HEK293 (cell line): ENCODE results near the gene PPP1R8.

Experiments used
- CTCF ChIA-PET: fragments of 350-600 bp; formaldehyde crosslinking; extraction: SDS; loops from one replicate; lab custom pipeline; 2021; ENCODE audit warnings: antibody characterized with exemption; lab: Yijun Ruan, JAX
- POLR2A ChIA-PET: fragments of 300-600 bp; formaldehyde crosslinking; extraction: SDS; loops from one replicate; lab custom pipeline; 2020; ENCODE audit warnings: antibody characterized with exemption, inconsistent platforms; lab: Yijun Ruan, JAX
- H3K27ac ChIP-seq: fragments of 200-500 bp; sonication (Bioruptor generic); 2 replicates; pipeline ENCODE4 v1.5.1; 2014; ENCODE audit warnings: low read depth, low read length, control low read depth, inconsistent platforms; ENCODE audit errors: extremely low read depth
- H3K36me3 ChIP-seq, 2 experiments: fragments of 200-500 bp in 1 of 2; sonication (Bioruptor generic) in 1 of 2; 1 replicate in 1 of 2; 2 replicates in 1 of 2; pipeline ENCODE4 v1.5.1; 2014 to 2017; ENCODE audit warnings: inconsistent platforms in 2 of 2, low read length in 2 of 2; ENCODE audit not compliant: control insufficient read depth in 2 of 2, insufficient read depth in 1 of 2
- H3K4me1 ChIP-seq: fragments of 200-500 bp; sonication (Bioruptor generic); 2 replicates; pipeline ENCODE4 v1.5.1; 2014; ENCODE audit warnings: mild to moderate bottlenecking, low read length, inconsistent platforms; ENCODE audit not compliant: control insufficient read depth, insufficient read depth
- H3K4me3 ChIP-seq: 2 replicates; pipeline ENCODE4 v1.5.1; 2011; ENCODE audit warnings: low read depth, mild to moderate bottlenecking, control low read depth, low read length, moderate library complexity
- H3K9me3 ChIP-seq: fragments of 200-500 bp; sonication (Bioruptor generic); 2 replicates; pipeline ENCODE4 v1.5.1; 2014; ENCODE audit warnings: low read depth, low read length, inconsistent platforms; ENCODE audit not compliant: control insufficient read depth, insufficient read depth
- BCL11B ChIP-seq: fragments of 450-650 bp; formaldehyde crosslinking; IDR thresholded peaks from 2 replicates; pipeline ENCODE4 v1.5.1; 2016; ENCODE audit warnings: low read depth, missing biosample characterization, missing genetic modification characterization
- EGR2 ChIP-seq: fragments of 450-650 bp; formaldehyde crosslinking; IDR thresholded peaks from 2 replicates; pipeline ENCODE4 v1.5.1; 2016; ENCODE audit warnings: low read depth, missing biosample characterization, missing genetic modification characterization
- GFI1B ChIP-seq: fragments of 450-650 bp; formaldehyde crosslinking; IDR thresholded peaks from 2 replicates; pipeline ENCODE4 v1.5.1; 2016; ENCODE audit warnings: missing biosample characterization, missing genetic modification characterization
- GLIS2 ChIP-seq: fragments of 450-650 bp; formaldehyde crosslinking; IDR thresholded peaks from 2 replicates; pipeline ENCODE4 v1.5.1; 2016; ENCODE audit warnings: missing biosample characterization, missing genetic modification characterization
- HOXD13 ChIP-seq: sonication (generic); formaldehyde crosslinking; IDR thresholded peaks from 2 replicates; pipeline ENCODE4 v1.8.0; 2022; ENCODE audit warnings: missing genetic modification reagents, borderline replicate concordance
- OSR2 ChIP-seq: fragments of 450-650 bp; formaldehyde crosslinking; IDR thresholded peaks from 2 replicates; pipeline ENCODE4 v1.5.1; 2016; ENCODE audit warnings: missing biosample characterization, missing genetic modification characterization
- RBAK ChIP-seq: fragments of 450-650 bp; formaldehyde crosslinking; IDR thresholded peaks from 2 replicates; pipeline ENCODE4 v1.5.1; 2016; ENCODE audit warnings: missing biosample characterization, missing genetic modification characterization
- SCRT2 ChIP-seq: fragments of 450-650 bp; formaldehyde crosslinking; IDR thresholded peaks from 2 replicates; pipeline ENCODE4 v1.5.1; 2016; ENCODE audit warnings: missing biosample characterization, missing genetic modification characterization
- YY1 ChIP-seq: fragments of 450-650 bp; formaldehyde crosslinking; IDR thresholded peaks from 2 replicates; pipeline ENCODE4 v1.5.1; 2018; ENCODE audit warnings: missing biosample characterization, missing genetic modification characterization
- ZFHX2 ChIP-seq: fragments of 450-650 bp; formaldehyde crosslinking; conservative IDR thresholded peaks from 2 replicates; pipeline ENCODE4 v1.5.1; 2016; ENCODE audit warnings: missing biosample characterization, missing genetic modification characterization
- ZFP69B ChIP-seq: fragments of 450-650 bp; formaldehyde crosslinking; IDR thresholded peaks from 2 replicates; pipeline ENCODE4 v1.5.1; 2016; ENCODE audit warnings: missing biosample characterization, missing genetic modification characterization
- ZNF10 ChIP-seq: fragments of 450-650 bp; formaldehyde crosslinking; IDR thresholded peaks from 2 replicates; pipeline ENCODE4 v1.5.1; 2017; ENCODE audit warnings: missing biosample characterization, missing genetic modification characterization
- ZNF146 ChIP-seq: fragments of 450-650 bp; formaldehyde crosslinking; IDR thresholded peaks from 2 replicates; pipeline ENCODE4 v1.5.1; 2016; ENCODE audit warnings: missing biosample characterization, missing genetic modification characterization
- ZNF155 ChIP-seq: fragments of 450-650 bp; formaldehyde crosslinking; IDR thresholded peaks from 2 replicates; pipeline ENCODE4 v1.5.1; 2016; ENCODE audit warnings: missing biosample characterization, missing genetic modification characterization
- ZNF248 ChIP-seq: fragments of 450-650 bp; formaldehyde crosslinking; IDR thresholded peaks from 2 replicates; pipeline ENCODE4 v1.5.1; 2017; ENCODE audit warnings: missing biosample characterization, missing genetic modification characterization
- ZNF292 ChIP-seq: fragments of 450-650 bp; formaldehyde crosslinking; IDR thresholded peaks from 2 replicates; pipeline ENCODE4 v1.5.1; 2016; ENCODE audit warnings: low read depth, missing biosample characterization, missing genetic modification characterization, borderline replicate concordance
- ZNF324 ChIP-seq: fragments of 450-650 bp; formaldehyde crosslinking; IDR thresholded peaks from 2 replicates; pipeline ENCODE4 v1.5.1; 2016; ENCODE audit warnings: missing biosample characterization, missing genetic modification characterization
- ZNF350 ChIP-seq: fragments of 450-650 bp; formaldehyde crosslinking; IDR thresholded peaks from 2 replicates; pipeline ENCODE4 v1.5.0; 2017; ENCODE audit warnings: missing biosample characterization, mild to moderate bottlenecking, missing genetic modification characterization
- ZNF404 ChIP-seq: fragments of 450-650 bp; formaldehyde crosslinking; IDR thresholded peaks from 2 replicates; pipeline ENCODE4 v1.5.1; 2017; ENCODE audit warnings: missing biosample characterization, missing genetic modification characterization
- ZNF433 ChIP-seq: fragments of 450-650 bp; formaldehyde crosslinking; IDR thresholded peaks from 2 replicates; pipeline ENCODE4 v1.5.1; 2016; ENCODE audit warnings: missing biosample characterization, missing genetic modification characterization, low read depth
- ZNF473 ChIP-seq: fragments of 450-650 bp; formaldehyde crosslinking; IDR thresholded peaks from 2 replicates; pipeline ENCODE4 v1.5.1; 2017; ENCODE audit warnings: missing biosample characterization, missing genetic modification characterization
- ZNF544 ChIP-seq: fragments of 450-650 bp; formaldehyde crosslinking; IDR thresholded peaks from 2 replicates; pipeline ENCODE4 v1.5.0; 2017; ENCODE audit warnings: missing biosample characterization, missing genetic modification characterization
- ZNF600 ChIP-seq: fragments of 450-650 bp; formaldehyde crosslinking; IDR thresholded peaks from 2 replicates; pipeline ENCODE4 v1.5.1; 2016; ENCODE audit warnings: missing biosample characterization, missing genetic modification characterization
- ZNF623 ChIP-seq: fragments of 450-650 bp; formaldehyde crosslinking; IDR thresholded peaks from 2 replicates; pipeline ENCODE4 v1.5.1; 2016; ENCODE audit warnings: missing biosample characterization, missing genetic modification characterization
- ZNF658 ChIP-seq: fragments of 450-650 bp; formaldehyde crosslinking; IDR thresholded peaks from 2 replicates; pipeline ENCODE4; 2016; ENCODE audit warnings: missing biosample characterization, missing genetic modification characterization
- ZNF843 ChIP-seq: fragments of 450-650 bp; formaldehyde crosslinking; IDR thresholded peaks from 2 replicates; pipeline ENCODE4 v1.5.1; 2016; ENCODE audit warnings: missing biosample characterization, missing genetic modification characterization
- ZSCAN16 ChIP-seq: fragments of 450-650 bp; formaldehyde crosslinking; IDR thresholded peaks from 2 replicates; pipeline ENCODE4 v1.5.1; 2016; ENCODE audit warnings: missing biosample characterization, missing genetic modification characterization
- TF ChIP-seq, protein P1 (sequence below): fragments of 450-650 bp; formaldehyde crosslinking; IDR thresholded peaks from 2 replicates; pipeline ENCODE4 v1.5.1; 2016; ENCODE audit warnings: missing biosample characterization, missing genetic modification characterization, low read depth
- TF ChIP-seq, protein P2 (sequence below): fragments of 450-650 bp; formaldehyde crosslinking; IDR thresholded peaks from 2 replicates; pipeline ENCODE4 v1.5.1; 2016; ENCODE audit warnings: missing biosample characterization, missing genetic modification characterization
- TF ChIP-seq, protein P3 (sequence below): fragments of 450-650 bp; formaldehyde crosslinking; IDR thresholded peaks from 2 replicates; pipeline ENCODE4 v1.5.1; 2016; ENCODE audit warnings: missing biosample characterization, missing genetic modification characterization
- TF ChIP-seq, protein P4 (sequence below): fragments of 450-650 bp; formaldehyde crosslinking; IDR thresholded peaks from 2 replicates; pipeline ENCODE4 v1.5.1; 2016; ENCODE audit warnings: missing biosample characterization, missing genetic modification characterization
- TF ChIP-seq, protein P5 (sequence below): fragments of 450-650 bp; formaldehyde crosslinking; IDR thresholded peaks from 2 replicates; pipeline ENCODE4 v1.5.1; 2016; ENCODE audit warnings: missing biosample characterization, missing genetic modification characterization

PPP1R8 gene

DNA sequence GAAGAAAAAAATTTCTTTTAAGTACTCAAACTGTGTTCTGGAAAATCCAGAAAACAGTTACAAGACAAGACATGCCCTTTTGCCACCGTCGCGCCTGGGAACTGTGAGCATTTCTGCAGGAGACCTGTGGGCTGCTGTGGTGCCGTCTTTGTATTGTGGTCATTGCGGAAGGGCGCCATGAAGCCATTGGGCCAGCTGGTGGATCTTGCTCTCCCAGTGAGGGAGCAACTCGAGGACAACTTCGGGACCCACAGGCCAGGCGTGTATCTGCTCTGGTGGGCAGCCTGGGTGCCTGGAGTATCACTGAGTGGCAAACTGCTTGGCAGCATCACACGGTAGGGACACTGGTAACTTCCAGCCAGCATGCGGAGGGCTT lies 38.0 kb downstream of the PPP1R8 start:
- no peaks in the 10 kb centered on the region for H3K4me1 ChIP-seq
- CTCF ChIA-PET = no interaction called here
- POLR2A ChIA-PET = no interaction called here

DNA sequence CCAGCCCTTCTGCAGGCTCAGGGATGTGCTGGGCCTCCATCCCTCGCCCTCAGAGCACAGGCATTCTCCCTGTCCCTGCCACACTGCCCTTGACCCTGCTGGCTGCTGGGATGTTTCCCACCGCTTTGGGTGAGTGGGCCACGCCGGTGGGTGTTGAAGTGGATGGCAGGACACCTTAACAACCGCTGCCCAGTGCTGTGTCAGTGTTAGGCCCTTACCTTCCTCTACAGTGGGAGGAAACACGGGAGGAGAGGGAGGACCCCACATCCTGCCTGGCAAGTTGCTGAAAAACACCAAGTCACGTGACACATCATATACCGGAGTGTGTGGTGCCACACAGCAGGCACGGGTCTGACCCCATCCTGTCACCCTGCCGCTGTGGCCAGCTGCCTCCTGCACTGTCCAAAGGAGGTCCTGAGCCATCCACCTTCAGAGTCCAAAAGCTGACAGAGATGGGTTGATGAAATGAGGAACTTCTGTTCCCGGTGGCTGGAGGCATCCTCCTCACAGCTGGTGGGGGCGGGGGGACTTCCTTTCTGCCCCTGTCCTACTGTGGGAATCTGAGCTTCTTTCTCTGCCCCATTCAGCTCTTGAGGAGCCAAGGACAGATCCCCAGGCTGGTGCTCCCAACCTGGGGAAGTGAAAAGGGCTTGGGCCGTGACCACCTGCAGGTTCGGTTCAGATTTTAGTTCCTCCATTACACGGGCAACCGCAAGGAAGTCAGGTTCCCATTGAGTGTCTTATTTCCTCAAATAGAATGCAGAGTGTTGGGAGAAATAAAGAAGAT lies 38.5 kb downstream of the PPP1R8 start:
- POLR2A ChIA-PET = no interaction called here
- TF ChIP-seq RBAK (tag by site-specific recombination) = no peak
- TF ChIP-seq ZNF350 (tag by site-specific recombination) = no peak
- no peak for TF ChIP-seq ZNF544 (tag by site-specific recombination)
- peak; percentile 41; the same call in 1 of the 2 replicates for TF ChIP-seq EGR2 (tag by site-specific recombination)
- TF ChIP-seq ZNF292 = no peak
- no peak for TF ChIP-seq ZNF473 (tag by site-specific recombination)
- TF ChIP-seq ZFHX2 (tag by site-specific recombination) = peak; percentile 61
- TF ChIP-seq, protein P1, sequence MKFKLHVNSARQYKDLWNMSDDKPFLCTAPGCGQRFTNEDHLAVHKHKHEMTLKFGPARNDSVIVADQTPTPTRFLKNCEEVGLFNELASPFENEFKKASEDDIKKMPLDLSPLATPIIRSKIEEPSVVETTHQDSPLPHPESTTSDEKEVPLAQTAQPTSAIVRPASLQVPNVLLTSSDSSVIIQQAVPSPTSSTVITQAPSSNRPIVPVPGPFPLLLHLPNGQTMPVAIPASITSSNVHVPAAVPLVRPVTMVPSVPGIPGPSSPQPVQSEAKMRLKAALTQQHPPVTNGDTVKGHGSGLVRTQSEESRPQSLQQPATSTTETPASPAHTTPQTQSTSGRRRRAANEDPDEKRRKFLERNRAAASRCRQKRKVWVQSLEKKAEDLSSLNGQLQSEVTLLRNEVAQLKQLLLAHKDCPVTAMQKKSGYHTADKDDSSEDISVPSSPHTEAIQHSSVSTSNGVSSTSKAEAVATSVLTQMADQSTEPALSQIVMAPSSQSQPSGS (tag by site-specific recombination) = no peak
- TF ChIP-seq HOXD13 = no peak
- TF ChIP-seq ZNF146 (tag by site-specific recombination) = no peak
- TF ChIP-seq ZNF155 (tag by site-specific recombination) = no peak
- TF ChIP-seq, protein P2, sequence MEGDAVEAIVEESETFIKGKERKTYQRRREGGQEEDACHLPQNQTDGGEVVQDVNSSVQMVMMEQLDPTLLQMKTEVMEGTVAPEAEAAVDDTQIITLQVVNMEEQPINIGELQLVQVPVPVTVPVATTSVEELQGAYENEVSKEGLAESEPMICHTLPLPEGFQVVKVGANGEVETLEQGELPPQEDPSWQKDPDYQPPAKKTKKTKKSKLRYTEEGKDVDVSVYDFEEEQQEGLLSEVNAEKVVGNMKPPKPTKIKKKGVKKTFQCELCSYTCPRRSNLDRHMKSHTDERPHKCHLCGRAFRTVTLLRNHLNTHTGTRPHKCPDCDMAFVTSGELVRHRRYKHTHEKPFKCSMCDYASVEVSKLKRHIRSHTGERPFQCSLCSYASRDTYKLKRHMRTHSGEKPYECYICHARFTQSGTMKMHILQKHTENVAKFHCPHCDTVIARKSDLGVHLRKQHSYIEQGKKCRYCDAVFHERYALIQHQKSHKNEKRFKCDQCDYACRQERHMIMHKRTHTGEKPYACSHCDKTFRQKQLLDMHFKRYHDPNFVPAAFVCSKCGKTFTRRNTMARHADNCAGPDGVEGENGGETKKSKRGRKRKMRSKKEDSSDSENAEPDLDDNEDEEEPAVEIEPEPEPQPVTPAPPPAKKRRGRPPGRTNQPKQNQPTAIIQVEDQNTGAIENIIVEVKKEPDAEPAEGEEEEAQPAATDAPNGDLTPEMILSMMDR (tag by site-specific recombination) = no peak
- TF ChIP-seq ZFP69B (tag by site-specific recombination) = no peak
- no peak for TF ChIP-seq ZNF623
- no peak for TF ChIP-seq ZSCAN16
- TF ChIP-seq ZNF433 = no peak
- TF ChIP-seq ZNF658 = no peak
- no peak for TF ChIP-seq GFI1B (tag by site-specific recombination)
- TF ChIP-seq ZNF10 (tag by site-specific recombination) = no peak
- no peak for TF ChIP-seq YY1 (tag by site-specific recombination)
- TF ChIP-seq ZNF248 (tag by site-specific recombination) = no peak
- 0 out of 2 replicates have a peak, but pooled peaks have one; percentile 10 for TF ChIP-seq GLIS2 (tag by site-specific recombination)
- TF ChIP-seq ZNF404 (tag by site-specific recombination) = no peak
- TF ChIP-seq, protein P3, sequence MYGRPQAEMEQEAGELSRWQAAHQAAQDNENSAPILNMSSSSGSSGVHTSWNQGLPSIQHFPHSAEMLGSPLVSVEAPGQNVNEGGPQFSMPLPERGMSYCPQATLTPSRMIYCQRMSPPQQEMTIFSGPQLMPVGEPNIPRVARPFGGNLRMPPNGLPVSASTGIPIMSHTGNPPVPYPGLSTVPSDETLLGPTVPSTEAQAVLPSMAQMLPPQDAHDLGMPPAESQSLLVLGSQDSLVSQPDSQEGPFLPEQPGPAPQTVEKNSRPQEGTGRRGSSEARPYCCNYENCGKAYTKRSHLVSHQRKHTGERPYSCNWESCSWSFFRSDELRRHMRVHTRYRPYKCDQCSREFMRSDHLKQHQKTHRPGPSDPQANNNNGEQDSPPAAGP (tag by site-specific recombination) = no peak
- no peak for TF ChIP-seq ZNF843 (tag by site-specific recombination)
- TF ChIP-seq BCL11B = no peak
- TF ChIP-seq SCRT2 (tag by site-specific recombination) = no peak
- no peak for TF ChIP-seq ZNF324 (tag by site-specific recombination)
- TF ChIP-seq OSR2 (tag by site-specific recombination) = no peak
- TF ChIP-seq, protein P4, sequence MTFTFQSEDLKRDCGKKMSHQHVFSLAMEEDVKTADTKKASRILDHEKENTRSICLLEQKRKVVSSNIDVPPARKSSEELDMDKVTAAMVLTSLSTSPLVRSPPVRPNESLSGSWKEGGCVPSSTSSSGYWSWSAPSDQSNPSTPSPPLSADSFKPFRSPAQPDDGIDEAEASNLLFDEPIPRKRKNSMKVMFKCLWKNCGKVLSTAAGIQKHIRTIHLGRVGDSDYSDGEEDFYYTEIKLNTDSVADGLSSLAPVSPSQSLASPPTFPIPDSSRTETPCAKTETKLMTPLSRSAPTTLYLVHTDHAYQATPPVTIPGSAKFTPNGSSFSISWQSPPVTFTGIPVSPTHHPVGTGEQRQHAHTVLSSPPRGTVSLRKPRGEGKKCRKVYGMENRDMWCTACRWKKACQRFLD (tag by site-specific recombination) = no peak
- 0 out of 2 replicates have a peak, but pooled peaks have one; percentile 19 for TF ChIP-seq ZNF600 (tag by site-specific recombination)

More for the DNA sequence above, 38.0 kb downstream of the PPP1R8 start:
- Histone ChIP-seq H3K9me3 (no peaks in the 10 kb centered on the region), H3K4me3 (no peak overlapping the region), H3K27ac (no peak overlapping the region), H3K36me3 (no peaks in the 10 kb centered on the region)
- TF ChIP-seq, protein P5, sequence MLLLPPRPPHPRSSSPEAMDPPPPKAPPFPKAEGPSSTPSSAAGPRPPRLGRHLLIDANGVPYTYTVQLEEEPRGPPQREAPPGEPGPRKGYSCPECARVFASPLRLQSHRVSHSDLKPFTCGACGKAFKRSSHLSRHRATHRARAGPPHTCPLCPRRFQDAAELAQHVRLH (tag by site-specific recombination) = no peak

More for the DNA sequence above, 38.5 kb downstream of the PPP1R8 start:
- Histone ChIP-seq H3K4me3 (no peak overlapping the region), H3K27ac (no peak overlapping the region), H3K9me3 (no peaks in the 10 kb centered on the region), H3K36me3 (no peaks in the 10 kb centered on the region), H3K4me1 (no peaks in the 10 kb centered on the region)
- CTCF ChIA-PET = no interaction called here
